ENCODE data around the gene EGFR.

The EGFR gene

DNA sequence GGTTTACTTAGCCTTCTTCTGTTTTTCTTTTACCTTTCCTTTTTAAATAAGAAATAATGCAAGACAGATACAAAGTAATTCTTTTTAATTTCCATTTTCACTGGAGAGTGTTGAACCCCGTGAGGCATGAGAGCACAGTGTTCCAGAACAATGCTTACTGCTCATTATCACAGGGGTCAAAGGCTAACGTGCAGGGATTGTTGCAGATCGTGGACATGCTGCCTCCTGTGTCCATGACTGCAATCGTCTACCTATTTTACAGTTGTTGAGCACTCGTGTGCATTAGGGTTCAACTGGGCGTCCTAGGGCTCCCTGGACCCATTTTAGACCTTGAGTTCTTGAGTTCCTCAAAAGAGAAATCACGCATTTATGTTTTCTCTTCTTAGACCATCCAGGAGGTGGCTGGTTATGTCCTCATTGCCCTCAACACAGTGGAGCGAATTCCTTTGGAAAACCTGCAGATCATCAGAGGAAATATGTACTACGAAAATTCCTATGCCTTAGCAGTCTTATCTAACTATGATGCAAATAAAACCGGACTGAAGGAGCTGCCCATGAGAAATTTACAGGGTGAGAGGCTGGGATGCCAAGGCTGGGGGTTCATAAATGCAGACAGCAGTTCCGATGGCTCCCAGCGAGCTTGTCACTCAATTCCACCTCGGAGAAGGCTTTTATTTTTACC is 124.2 kb downstream of the EGFR start:
- H3K4me3 ChIP-seq (ENCODE audit: low read depth, low read length), result no peak overlapping the region
- H3K4me1 ChIP-seq (ENCODE audit: control insufficient read depth, insufficient read depth, low read length), result no peaks in the 10 kb centered on the region
- H3K36me3 ChIP-seq (ENCODE audit: control insufficient read depth, insufficient read depth, low read length), result no peaks in the 10 kb centered on the region
- no peaks in the 10 kb centered on the region for H3K9me3 ChIP-seq (ENCODE audit: control insufficient read depth, insufficient read depth, low read length)
- no peaks in the 10 kb centered on the region for H3K27me3 ChIP-seq (ENCODE audit: control insufficient read depth, insufficient read depth, low read length)
- no peak overlapping the region for H3K9ac ChIP-seq (ENCODE audit: low read depth, low read length)

- H3K9me3 ChIP-seq (ENCODE audit: control insufficient read depth, insufficient read depth, low read length), result no peaks in the 10 kb centered on the region
- H3K27me3 ChIP-seq (ENCODE audit: control insufficient read depth, insufficient read depth, low read length), result no peaks in the 10 kb centered on the region
- H3K4me3 ChIP-seq (ENCODE audit: low read depth, low read length), result no peak overlapping the region
- H3K4me1 ChIP-seq (ENCODE audit: control insufficient read depth, insufficient read depth, low read length), result no peaks in the 10 kb centered on the region
- no peaks in the 10 kb centered on the region for H3K36me3 ChIP-seq (ENCODE audit: control insufficient read depth, insufficient read depth, low read length)
- H3K9ac ChIP-seq (ENCODE audit: low read depth, low read length), result no peak overlapping the region
Measured at GRCh38 chr7:55144333-55145317, 125.8 kb downstream of the EGFR start.

- Histone ChIP-seq H3K4me1 (ENCODE audit: control insufficient read depth, insufficient read depth, low read length) (no peaks in the 10 kb centered on the region), H3K4me3 (ENCODE audit: low read depth, low read length) (no peak overlapping the region), H3K27me3 (ENCODE audit: control insufficient read depth, insufficient read depth, low read length) (no peaks in the 10 kb centered on the region), H3K36me3 (ENCODE audit: control insufficient read depth, insufficient read depth, low read length) (no peaks in the 10 kb centered on the region), H3K9ac (ENCODE audit: low read depth, low read length) (no peak overlapping the region), H3K9me3 (ENCODE audit: control insufficient read depth, insufficient read depth, low read length) (no peaks in the 10 kb centered on the region)
Measured at GRCh38 chr7:55145606-55146005, 126.8 kb downstream of the EGFR start.

DNA sequence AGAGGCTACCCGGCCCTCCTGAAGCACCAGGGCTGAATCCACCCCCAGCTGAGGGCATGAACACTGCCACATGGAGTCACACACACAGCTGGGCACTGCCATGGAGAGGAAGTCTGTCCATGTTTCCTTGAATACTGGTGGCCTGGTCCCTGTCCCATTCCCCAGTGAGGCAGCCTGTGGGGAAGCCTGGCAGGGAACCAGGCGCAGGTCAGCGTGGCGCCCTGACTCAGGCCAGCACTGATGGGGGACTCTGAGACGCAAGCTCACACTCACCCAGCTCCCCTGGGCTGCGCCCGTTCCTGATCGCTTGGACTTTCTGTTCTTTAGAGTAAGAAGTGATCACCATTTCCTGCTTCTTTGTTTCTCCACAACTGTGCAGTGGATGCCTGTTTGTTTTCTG is 128.3 kb downstream of the EGFR start:
- H3K4me1 ChIP-seq (ENCODE audit: control insufficient read depth, insufficient read depth, low read length), result no peaks in the 10 kb centered on the region
- no peak overlapping the region for H3K4me3 ChIP-seq (ENCODE audit: low read depth, low read length)
- H3K9me3 ChIP-seq (ENCODE audit: control insufficient read depth, insufficient read depth, low read length), result no peaks in the 10 kb centered on the region
- no peaks in the 10 kb centered on the region for H3K36me3 ChIP-seq (ENCODE audit: control insufficient read depth, insufficient read depth, low read length)
- H3K27me3 ChIP-seq (ENCODE audit: control insufficient read depth, insufficient read depth, low read length), result no peaks in the 10 kb centered on the region
- no peak overlapping the region for H3K9ac ChIP-seq (ENCODE audit: low read depth, low read length)

DNA sequence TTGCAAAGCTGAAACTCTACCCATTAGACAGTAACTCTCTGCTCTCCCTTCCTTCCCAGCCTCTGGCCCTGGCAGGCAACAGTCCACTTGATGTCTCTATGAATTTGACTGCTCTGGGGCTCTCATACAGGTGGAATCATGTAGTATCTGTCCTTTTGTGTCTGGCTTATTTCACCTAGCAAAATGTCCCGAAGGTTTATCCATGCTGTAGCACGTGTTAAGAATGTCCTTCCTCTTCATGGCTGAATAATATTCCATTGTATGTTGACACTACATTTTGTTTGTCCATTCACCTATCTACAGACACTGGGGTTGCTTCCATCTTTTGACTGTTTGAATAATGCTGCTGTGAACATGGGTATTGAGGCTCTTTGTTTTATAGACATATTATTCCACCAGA is 128.9 kb downstream of the EGFR start:
- H3K9me3 ChIP-seq (ENCODE audit: control insufficient read depth, insufficient read depth, low read length), result no peaks in the 10 kb centered on the region
- H3K36me3 ChIP-seq (ENCODE audit: control insufficient read depth, insufficient read depth, low read length), result no peaks in the 10 kb centered on the region
- H3K27me3 ChIP-seq (ENCODE audit: control insufficient read depth, insufficient read depth, low read length), result no peaks in the 10 kb centered on the region
- no peak overlapping the region for H3K9ac ChIP-seq (ENCODE audit: low read depth, low read length)
- H3K4me3 ChIP-seq (ENCODE audit: low read depth, low read length), result no peak overlapping the region
- H3K4me1 ChIP-seq (ENCODE audit: control insufficient read depth, insufficient read depth, low read length), result no peaks in the 10 kb centered on the region

- Histone ChIP-seq H3K4me3 (ENCODE audit: low read depth, low read length) (no peak overlapping the region), H3K9me3 (ENCODE audit: control insufficient read depth, insufficient read depth, low read length) (no peaks in the 10 kb centered on the region), H3K27me3 (ENCODE audit: control insufficient read depth, insufficient read depth, low read length) (no peaks in the 10 kb centered on the region), H3K9ac (ENCODE audit: low read depth, low read length) (no peak overlapping the region), H3K36me3 (ENCODE audit: control insufficient read depth, insufficient read depth, low read length) (no peaks in the 10 kb centered on the region), H3K4me1 (ENCODE audit: control insufficient read depth, insufficient read depth, low read length) (no peaks in the 10 kb centered on the region)
Measured at GRCh38 chr7:55148571-55148970, 129.8 kb downstream of the EGFR start.

GRCh38 chr7:55149001-55149400 is 130.2 kb downstream of the EGFR start:
- no peaks in the 10 kb centered on the region for H3K36me3 ChIP-seq (ENCODE audit: control insufficient read depth, insufficient read depth, low read length)
- no peaks in the 10 kb centered on the region for H3K27me3 ChIP-seq (ENCODE audit: control insufficient read depth, insufficient read depth, low read length)
- no peaks in the 10 kb centered on the region for H3K4me1 ChIP-seq (ENCODE audit: control insufficient read depth, insufficient read depth, low read length)
- H3K9ac ChIP-seq (ENCODE audit: low read depth, low read length), result no peak overlapping the region
- no peak overlapping the region for H3K4me3 ChIP-seq (ENCODE audit: low read depth, low read length)
- H3K9me3 ChIP-seq (ENCODE audit: control insufficient read depth, insufficient read depth, low read length), result no peaks in the 10 kb centered on the region

GRCh38 chr7:55150166-55150565 is 131.3 kb downstream of the EGFR start:
- Histone ChIP-seq H3K27me3 (ENCODE audit: control insufficient read depth, insufficient read depth, low read length) (no peaks in the 10 kb centered on the region), H3K9me3 (ENCODE audit: control insufficient read depth, insufficient read depth, low read length) (no peaks in the 10 kb centered on the region), H3K36me3 (ENCODE audit: control insufficient read depth, insufficient read depth, low read length) (no peaks in the 10 kb centered on the region), H3K4me1 (ENCODE audit: control insufficient read depth, insufficient read depth, low read length) (no peaks in the 10 kb centered on the region), H3K9ac (ENCODE audit: low read depth, low read length) (no peak overlapping the region), H3K4me3 (ENCODE audit: low read depth, low read length) (no peak overlapping the region)

DNA sequence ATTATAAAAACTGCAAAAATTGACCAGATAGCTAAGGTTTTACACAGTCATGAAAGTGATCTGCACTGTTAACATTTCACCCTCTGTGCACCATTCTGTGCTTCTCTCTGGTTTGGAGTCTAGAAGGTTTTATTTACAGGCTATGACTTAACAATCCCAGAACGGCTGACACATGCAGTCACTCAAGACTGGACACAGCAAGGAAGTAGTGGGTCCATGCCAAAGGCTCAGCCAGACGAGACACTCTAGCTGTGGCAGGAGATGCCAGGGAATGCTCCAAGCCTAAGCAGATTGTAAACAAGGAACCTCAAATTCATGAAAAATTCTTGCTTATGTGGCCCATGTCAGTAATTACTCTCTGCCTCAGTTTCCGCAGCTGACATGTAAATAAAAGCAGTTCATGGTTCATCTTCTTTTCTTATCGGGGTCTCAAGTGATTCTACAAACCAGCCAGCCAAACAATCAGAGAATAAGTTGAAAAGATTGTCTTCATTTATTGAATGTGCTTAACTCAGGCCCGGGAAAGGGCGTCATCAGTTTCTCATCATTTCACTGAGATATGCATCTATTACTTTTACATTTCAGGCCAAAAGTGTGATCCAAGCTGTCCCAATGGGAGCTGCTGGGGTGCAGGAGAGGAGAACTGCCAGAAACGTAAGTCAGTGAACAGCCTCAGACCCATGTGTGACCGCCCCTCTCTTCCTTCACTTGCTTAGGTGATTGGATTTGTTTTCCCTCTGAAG is 132.1 kb downstream of the EGFR start:
- Histone ChIP-seq H3K27me3 (ENCODE audit: control insufficient read depth, insufficient read depth, low read length) (no peaks in the 10 kb centered on the region), H3K4me3 (ENCODE audit: low read depth, low read length) (no peak overlapping the region), H3K9ac (ENCODE audit: low read depth, low read length) (no peak overlapping the region), H3K9me3 (ENCODE audit: control insufficient read depth, insufficient read depth, low read length) (no peaks in the 10 kb centered on the region), H3K4me1 (ENCODE audit: control insufficient read depth, insufficient read depth, low read length) (no peaks in the 10 kb centered on the region), H3K36me3 (ENCODE audit: control insufficient read depth, insufficient read depth, low read length) (no peaks in the 10 kb centered on the region)

DNA sequence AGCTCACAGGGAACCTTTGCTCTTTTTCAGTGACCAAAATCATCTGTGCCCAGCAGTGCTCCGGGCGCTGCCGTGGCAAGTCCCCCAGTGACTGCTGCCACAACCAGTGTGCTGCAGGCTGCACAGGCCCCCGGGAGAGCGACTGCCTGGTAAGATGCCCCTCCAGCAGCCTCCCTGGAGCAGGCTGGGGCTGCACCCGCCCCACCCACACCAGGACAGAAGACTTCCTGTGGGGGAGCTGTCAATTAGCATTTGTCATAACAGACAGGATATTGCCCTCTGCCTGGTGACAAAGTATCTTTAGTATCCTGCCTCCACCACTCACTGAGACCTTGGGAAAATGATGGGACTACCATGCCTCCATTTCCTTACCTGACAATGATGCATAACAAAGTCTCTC is 133.7 kb downstream of the EGFR start:
- Histone ChIP-seq H3K27me3 (ENCODE audit: control insufficient read depth, insufficient read depth, low read length) (no peaks in the 10 kb centered on the region), H3K36me3 (ENCODE audit: control insufficient read depth, insufficient read depth, low read length) (no peaks in the 10 kb centered on the region), H3K9me3 (ENCODE audit: control insufficient read depth, insufficient read depth, low read length) (no peaks in the 10 kb centered on the region), H3K4me1 (ENCODE audit: control insufficient read depth, insufficient read depth, low read length) (no peaks in the 10 kb centered on the region), H3K9ac (ENCODE audit: low read depth, low read length) (no peak overlapping the region), H3K4me3 (ENCODE audit: low read depth, low read length) (no peak overlapping the region)

GRCh38 chr7:55154096-55154495 is 135.3 kb downstream of the EGFR start:
- Histone ChIP-seq H3K4me3 (ENCODE audit: low read depth, low read length) (no peak overlapping the region), H3K4me1 (ENCODE audit: control insufficient read depth, insufficient read depth, low read length) (no peaks in the 10 kb centered on the region), H3K27me3 (ENCODE audit: control insufficient read depth, insufficient read depth, low read length) (no peaks in the 10 kb centered on the region), H3K9me3 (ENCODE audit: control insufficient read depth, insufficient read depth, low read length) (no peaks in the 10 kb centered on the region), H3K36me3 (ENCODE audit: control insufficient read depth, insufficient read depth, low read length) (peaks cover 4% of the 10 kb centered on the region), H3K9ac (ENCODE audit: low read depth, low read length) (no peak overlapping the region)
